GM18867 (cell line): ENCODE results near the gene ARPC2.
"Not testable (repeated sequence)": the region's sequence is repeated elsewhere in the genome, so short reads cannot be mapped to it uniquely, and the experiment has no call there.

ENCODE experiments used
- ATAC-seq: cut with Tn5 transposase; IDR thresholded peaks from one replicate; pipeline ENCODE4 v1.9.1; 2021; ENCODE audit warnings: mild to moderate bottlenecking, moderate library complexity; ENCODE audit not compliant: unreplicated experiment

Gene ARPC2

DNA sequence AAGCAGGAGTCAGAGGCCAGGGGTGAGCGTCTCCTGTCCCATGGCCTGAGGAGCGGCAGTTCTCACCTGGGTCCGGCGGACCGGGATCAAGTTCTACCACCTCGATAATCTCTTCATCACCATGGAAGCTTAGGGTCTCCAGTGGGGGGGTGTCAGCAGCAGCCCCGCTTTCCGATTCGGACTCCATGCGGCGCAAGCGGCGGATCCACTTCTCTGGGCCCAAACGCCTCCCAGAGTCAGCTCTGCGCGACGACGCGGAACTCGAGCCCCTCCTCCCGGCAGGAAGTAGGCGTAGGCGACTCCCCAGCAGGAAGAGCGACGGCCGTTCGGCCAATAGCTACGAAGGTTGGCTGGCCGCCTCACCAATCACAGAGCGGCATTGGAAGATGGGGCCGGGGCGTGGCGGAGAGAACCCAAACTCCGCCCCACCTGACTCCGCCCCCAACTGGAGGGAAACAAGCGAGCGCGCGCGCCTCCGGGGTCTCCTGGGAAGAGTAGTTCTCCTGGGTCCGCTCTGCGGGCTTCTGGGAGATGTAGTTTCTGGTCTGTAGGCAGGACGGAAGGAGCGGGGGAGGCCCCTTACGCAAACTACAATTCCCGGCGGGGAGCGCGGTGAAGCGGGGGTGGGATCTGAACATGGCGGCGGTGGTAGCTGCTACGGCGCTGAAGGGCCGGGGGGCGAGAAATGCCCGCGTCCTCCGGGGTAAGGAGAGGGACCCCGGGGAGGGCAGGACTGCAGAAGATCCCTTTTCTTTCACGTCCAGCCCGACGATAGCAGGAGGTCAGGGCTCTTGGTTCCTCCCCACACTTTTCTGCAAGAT, 53.1 kb downstream of the ARPC2 start, which contains the start of the genes AAMP and PNKD:
TSS of gene AAMP (minus strand) at position 238 of the 821 bp plus-strand sequence. CDS start at position 187, 51 bp downstream.
TSS of gene PNKD (plus strand) at position 620 of the 821 bp plus-strand sequence. CDS start at position 637, 17 bp downstream.
- peak; percentile 86 for ATAC-seq

DNA sequence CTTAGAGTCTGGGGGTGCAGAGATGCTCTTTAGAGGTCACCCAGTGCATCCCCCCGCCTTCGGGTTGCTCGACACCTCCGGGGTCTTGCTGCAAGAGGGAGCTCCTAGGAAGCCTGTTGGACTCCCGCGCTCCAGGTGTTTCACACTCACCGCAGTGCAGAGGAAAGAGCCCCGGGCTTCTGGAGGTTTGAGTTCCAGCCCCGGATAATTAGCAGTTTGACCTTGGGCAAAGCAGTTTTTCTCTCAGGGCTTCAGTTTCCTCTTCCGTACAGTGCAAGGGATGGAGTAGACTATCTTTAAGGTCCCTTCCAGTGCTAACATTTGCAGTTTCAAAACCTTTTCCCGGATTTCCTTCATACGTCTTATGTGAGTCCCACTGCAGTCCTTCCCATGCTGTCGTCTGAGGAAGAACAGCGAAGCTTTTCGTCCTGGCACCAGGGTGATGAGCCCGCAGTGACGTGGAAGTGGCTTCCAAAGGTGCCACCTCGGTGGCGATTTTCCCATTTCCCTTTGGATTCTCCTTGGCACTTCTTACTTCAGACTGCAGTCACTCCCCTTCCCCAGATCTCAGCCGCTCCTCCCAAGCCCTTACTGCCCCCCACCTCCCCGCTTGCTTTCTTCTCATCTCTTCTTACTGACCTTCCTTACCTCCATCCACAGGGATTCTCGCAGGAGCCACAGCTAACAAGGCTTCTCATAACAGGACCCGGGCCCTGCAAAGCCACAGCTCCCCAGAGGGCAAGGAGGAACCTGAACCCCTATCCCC, 53.9 kb downstream of the ARPC2 start:
- ATAC-seq: no peak

DNA sequence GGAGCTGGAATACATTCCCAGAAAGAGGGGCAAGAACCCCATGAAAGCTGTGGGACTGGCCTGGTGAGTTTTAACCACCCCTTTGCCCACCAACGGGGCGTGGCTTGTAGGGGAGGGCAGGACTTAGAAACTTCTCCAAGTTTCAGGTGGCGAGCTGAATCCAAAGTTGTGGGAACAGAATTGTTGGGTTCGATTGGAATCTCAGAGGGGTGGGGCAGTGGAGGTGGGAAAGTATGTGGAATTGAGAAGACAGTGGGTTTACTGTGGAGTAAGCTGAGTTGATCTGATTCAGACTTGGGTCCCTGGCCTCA, 54.5 kb downstream of the ARPC2 start:
- ATAC-seq: no peak

DNA sequence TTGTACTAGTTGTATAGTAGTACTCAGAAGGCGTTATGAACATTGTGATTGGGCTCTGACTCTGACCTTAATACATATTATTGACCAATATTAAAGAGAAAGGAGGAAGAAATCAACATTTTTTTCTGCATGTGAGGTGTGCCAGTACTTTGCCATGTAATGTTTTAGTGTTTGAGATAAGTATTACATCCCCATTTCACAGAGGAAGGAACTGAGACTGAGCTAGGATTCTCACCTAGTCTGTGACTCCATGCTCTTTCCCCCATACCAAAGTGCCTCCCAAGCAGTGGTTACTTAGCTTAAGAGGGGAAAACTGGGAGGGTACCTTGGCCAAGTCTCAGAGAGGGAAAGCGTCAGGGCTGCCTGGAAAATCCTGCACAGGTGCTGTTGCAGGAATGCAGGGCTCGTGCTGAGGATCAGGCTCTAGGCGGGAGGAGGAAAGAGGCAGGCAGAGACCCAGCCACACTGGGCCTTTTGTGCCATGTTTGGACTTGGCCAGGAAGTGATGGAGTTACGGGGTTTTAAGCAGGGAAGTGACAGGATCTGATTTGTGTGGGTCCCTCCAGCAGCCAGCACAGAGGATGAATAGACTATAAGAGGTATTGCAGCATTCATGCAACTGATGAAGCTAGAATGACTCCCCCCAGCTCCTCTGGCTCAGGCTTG, 55.0 kb downstream of the ARPC2 start:
- no peak for ATAC-seq

DNA sequence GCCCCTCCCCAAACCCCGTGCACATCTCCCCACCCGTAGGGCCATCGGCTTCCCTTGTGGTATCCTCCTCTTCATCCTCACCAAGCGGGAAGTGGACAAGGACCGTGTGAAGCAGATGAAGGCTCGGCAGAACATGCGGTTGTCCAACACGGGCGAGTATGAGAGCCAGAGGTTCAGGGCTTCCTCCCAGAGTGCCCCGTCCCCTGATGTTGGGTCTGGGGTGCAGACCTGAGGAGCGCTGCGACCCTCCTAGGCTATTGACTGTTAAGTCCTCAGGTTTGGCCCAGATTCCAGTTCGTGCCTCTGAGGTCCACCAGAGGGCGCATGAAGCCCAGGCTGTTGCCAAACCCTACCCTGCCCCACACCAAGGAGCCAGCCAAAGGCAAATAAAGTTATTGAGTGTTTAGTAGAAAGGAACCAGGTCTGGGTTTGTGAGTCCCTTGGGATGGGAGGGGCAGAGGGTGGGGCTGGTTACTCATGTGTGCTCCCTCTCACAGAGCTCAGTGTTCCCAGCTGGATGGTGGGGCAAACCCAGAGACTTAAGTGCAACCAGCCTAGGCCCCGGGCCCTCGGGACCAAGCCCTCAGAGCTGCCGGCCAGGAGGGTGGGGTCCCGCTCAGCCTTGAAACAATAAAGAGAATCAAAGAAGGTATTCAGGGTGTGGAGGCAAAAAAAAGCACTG, 55.7 kb downstream of the ARPC2 start:
- ATAC-seq: peak; percentile 24

DNA sequence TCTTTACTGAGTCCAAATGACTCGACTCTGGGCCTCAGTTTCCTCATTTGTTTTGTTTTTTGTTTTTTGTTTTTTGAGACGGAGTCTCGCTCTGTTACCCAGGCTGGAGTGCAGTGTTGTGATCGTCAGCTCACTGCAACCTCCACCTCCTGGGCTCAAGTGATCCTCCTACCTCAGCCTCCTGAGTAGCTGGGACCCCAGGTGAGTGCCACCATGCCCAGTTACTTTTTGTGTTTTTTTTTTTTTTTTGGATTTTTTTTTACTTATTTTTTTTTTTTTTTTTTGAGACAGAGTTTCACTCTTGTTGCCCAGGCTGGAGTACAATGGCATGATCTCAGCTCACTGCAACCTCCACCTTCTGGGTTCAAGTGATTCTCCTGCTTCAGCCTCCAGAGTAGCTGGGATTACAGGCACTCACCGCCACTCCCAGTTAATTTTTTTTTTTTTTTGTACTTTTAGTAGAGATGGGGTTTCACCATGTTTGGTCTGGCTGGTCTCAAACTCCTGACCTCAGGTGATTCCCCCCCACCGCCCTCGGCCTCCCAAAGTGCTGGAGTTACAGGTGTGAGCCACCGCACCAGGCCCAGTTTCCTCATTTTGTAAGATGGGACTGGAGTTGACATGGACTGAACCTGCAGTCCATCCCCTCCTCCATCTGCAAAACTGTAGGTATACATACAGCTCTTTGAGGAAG, 56.4 kb downstream of the ARPC2 start:
- not testable (repeated sequence) for ATAC-seq

DNA sequence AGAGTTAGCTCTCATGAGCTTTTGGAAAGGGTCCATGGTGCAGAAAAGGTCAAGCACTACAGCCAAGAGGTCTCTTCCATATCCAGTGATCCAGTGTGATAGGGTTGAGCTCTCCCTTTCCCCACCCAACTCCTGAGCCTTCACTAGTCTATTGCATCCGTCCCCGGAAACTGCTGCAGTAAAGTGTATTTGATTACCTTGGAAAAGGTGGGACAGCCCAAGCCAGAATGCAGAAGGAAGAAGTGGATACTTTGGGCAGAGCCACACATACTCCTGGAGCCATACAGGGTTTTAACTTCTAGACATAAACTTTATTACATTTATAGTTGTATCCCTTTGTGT, 56.9 kb downstream of the ARPC2 start:
- ATAC-seq: no peak

DNA sequence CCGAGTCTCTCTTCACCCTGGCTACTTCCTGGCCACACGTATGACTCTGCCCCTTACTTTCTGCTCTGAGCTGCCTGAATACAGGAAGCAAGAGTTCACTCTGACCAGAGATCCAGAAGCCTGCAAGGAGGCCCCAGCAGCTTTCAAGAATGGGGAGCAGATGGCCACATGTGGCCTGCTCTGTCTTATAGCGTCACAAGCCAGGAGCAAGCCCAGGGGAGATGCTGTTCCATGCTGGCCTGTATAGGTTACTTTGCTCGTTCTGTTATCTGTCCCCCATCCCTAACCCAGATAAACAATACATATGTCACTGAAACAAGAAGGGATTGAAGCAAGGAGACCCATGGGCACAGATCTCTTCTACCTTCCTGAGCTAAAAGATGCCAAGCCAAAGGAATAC, 57.6 kb downstream of the ARPC2 start:
- ATAC-seq: no peak

DNA sequence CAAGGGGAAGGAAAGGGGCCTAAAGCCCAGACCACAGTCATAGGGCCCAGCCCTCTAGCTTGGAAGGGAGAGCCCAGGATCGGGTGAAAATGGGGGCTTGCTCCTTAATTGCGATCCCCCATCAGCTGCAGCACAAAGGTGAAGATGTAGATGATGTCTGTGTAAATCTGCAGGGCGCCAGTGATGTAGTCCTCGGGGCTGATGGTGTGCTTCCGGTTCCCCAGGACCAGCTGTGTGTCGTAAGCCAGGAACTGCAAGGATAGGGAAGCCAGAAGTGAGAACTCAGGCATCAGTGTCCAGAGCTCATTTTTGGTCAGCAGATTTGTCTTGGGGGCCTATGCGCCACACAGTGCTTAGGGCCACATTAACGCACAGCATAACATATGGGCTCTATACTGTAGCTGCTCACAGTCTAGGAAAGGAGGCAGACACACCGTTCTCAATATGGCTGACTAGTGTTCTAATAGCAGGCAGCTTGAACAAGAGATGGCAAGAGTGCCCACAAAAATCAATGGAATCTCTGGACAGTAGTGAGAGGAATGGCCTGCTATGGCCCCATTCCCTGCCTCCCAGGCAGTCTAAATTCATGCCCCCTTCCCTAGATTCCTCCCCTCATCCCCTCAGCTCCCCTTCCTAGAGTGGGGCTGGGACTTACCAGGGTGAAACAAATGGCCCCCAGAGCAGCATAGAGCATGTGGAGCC, 58.5 kb downstream of the ARPC2 start:
- no peak for ATAC-seq

DNA sequence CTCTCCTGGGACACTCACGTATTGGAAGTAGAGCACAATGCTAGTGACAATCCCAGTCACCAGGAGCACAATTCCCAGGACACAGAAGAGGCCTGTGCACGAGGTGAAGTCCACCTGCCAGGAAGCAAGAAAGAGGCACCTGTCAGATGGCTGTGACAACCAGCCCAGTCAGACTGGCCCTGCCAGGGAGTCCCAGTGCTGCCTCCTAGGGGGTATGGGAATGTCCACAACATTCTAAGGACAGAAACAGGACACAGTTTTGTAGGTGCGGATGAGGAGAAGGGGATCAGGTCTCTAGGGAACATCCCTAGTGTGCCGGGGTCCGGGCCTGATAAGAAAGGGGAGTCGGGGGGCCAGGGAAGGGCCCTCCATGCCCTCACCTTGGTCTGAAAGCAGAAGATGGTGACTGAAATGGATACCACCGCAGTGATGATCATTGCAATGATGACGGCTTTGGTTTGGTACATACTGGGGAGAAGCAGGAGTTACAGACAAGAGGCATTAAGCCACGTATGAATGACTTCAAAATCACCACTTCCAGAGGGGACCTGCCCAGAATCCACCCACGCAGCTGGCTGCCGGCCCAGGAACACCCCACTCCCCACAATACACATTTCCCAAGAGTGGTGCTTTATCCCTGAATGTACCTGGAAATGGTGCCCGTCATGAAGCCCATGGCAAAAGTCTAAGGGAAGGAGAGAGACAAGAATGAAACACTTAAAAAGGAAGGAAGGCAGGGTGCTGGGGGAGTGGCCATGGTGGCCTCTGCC, 60.2 kb downstream of the ARPC2 start:
- no peak for ATAC-seq

DNA sequence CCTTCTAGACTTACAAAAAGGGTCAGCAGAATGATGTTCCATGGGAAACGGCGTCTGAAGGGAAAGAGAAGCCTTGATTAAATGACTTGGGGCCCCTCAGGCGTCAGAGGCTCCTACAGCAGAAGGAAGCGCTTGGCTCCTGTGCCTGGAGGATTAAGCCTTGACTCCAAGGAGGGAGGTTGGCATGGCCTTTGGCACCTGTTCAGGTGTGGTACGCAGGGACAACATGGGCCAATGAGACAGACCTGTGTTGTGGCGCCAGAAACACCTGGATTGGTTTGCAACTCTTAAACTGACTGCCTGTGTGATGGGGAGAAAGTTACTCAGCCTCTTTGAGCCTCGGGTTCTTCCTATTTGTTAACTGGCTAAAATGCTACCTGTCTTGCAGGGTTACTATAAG, 60.9 kb downstream of the ARPC2 start:
- no peak for ATAC-seq

DNA sequence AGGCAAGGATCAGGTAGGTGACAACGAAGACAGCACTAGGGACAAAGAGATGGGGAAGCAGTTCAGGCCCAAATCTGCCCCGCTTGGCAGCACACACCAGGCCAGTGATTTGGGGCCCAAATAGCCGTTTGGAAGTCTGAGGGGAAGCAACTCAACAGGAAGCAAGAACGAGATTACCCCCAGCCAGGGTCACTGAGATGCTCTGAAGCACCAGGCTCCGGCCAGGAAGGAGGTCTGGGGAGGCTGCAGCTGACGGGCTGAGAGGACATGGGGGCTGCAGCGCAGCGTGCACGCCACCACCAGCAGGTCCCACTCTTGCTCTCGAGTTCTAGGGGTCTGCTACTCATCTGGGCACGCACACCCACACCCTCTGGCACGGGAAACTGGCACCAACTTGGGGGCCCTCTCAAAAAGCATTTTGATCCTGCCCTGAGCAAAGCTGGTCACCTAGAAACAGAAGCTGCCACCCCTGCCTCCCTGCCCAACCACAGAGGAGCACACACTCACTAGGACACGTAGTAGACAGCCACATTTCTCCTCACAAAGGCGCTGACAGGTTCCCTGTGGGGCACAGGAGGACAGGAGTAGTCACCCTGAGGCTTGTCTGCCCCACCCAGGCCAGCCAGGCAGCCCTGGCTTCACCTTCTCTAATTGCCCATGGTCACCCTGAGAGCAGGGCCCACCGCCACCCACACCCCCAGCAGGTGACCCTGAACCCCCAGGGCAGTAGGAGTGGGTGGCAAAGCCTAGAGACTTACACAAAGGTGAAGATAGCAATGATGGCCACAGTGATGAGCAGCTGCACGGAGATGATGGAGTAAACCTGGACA, 61.8 kb downstream of the ARPC2 start:
- no peak for ATAC-seq

DNA sequence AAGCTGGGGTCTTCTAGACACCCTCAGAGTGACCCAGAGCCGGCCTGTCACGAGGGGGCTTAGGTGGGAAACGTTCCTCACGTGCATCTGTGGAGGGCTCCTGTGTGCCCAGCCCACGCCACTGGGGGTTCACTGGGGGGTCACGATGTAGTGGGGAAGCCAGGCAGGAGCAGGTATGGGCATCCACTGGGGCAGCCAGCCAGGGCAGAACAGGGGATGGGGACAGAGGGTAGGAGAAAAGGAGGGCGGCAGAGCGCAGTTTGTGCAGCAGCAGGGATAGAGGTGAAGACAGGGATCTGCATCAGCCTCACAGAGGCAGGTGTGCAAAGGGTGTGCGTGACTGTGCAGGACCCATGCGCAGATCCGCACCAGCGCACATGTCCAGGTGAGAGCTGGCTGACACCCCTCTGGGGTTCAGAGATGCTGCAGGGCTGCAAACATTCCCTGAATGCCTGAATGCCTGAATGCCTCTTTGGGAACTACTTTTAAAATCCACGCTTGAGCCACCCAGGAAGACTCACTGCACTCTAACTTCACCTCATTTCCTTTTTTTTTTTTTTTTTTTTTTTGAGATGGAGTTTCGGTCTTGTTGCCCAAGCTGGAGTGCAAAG, 63.4 kb downstream of the ARPC2 start:
- ATAC-seq: no peak

DNA sequence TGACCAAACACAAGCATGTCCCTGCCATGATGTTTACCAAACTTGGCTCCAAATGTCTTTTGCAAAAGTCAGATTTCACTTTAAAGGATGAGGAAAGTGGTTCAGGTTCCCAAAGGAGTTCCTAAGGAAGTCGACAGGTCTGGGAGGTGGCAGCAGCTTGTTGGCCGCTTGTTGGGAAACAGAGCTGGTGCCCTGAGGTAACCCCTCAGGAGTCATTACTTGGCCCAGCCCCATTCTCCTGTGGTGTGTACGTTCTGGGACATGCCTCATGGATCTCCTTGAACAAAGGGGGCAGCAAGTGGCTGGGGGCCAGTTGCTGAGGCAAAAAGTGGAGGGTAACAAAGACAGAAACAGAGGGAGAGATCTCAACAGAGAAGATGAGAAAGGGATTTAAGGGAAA, 64.5 kb downstream of the ARPC2 start:
- ATAC-seq: no peak

DNA sequence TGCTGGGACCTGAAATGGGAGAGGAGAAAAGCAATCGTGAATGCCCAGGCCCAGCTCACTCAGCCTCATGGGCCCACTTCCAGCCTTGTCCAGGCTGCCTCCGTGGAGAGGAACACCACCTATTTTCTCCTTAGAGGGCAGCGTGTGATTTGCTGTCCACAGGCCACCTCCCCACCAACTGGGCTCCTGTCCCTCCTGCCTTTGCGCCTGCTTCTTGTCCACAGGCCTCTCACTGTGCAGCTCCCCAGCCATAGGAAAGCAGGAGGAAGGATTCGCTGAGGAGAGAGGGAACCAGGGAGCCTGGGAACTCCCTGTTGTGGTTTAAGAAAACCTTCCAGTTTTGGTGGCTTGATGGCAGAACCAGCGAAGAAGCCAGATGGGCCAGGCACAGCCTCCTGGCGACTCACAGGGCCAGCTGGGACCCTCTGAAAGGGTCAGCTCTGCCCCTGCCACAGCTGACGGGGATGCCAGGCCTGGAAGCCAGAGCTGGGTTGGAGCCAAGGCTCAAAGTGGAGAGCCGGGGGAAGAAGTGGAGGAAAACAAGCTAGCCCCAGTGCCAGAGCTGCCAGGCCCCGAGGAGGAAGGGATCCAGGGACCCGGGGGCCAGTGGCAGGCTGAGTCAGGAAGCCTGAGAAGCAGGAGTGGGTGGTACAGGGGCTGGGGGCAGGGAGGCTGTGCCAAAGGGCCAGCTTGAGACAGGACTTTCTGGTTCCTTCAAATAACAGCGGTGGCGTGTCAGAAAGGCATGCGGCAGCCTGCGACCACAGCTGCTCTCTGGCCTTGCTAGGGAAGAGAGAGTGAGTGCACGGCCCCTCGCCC, 65.4 kb downstream of the ARPC2 start:
- no peak for ATAC-seq

DNA sequence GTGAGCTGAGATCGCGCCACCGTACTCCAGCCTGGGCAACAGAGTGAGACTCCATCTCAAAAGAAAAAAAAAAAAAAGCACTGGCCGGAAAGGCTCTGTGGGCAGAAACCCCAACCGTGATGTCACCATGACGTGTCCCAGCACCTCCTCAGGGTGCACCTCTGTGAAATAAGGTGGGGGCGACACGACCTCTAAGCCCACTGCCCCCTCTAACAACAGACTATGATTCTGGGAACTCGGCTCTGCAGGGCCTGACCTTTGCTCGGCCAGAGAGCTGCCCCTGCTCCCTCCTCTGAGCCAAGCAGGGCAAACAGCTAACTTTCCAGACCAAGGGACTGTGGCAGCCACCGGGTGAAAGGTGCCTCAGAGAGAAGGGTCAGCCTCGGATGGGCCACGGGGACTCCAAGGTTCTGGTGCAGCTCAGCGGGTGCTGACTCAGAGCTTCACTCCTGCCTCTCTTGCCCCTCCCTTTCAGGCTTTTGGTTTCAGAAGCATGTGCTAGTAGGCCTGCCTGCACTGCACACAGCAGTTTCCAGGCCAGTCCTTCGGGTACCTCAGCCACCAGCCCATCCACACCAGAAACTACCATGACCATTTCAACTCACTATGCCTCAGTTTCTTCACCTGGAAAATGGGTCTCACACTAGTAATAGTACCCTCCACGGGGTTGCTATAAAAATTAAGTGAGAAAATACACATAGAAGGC, 67.3 kb downstream of the ARPC2 start:
- ATAC-seq: peak; percentile 74
